Measurements from ENCODE around the gene CADM1. TPM values are rescaled to one million over a fixed set of nuclear protein-coding genes. Genes with fewer than 3 reads are reported as not detected.

Gene CADM1
- total and polyA plus RNA-seq, 10 of the 15 experiments (the other 5 are each of a cell fraction or from before 2014, with no cell fraction given) = 0.03 to 0.48 (median 0.15) TPM; not detected in 3

DNA sequence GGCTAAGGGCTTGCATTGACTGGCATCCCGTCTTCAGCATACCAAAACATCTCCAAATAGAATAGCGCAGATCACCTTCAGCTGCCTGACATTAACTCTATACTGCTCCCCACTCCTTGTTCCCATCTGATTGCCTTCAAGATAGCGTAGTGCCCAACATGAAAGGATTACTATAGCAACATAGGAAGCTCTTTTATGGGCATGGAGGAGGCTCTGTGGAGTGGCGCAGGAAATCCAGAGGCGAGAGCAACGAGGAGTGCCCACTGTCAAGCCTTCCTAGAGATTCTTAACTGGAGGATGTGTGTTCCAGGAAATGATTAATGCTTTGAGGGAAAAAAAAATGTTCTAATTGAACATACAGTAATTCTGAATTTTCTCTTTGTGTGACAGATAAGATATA, 213.3 kb downstream of the CADM1 start:
- 72% methylated on average over 6 of the region's 6 CpGs for WGBS (ENCODE audit: insufficient coverage, insufficient replicate concordance, low lambda C conversion rate, missing lambda C conversion rate)
- Histone ChIP-seq H4K20me1 (ENCODE audit: control insufficient read depth, insufficient read depth) (no peaks in the 10 kb centered on the region), H3K79me2 (ENCODE audit: control insufficient read depth, insufficient read depth, low read length) (no peaks in the 10 kb centered on the region), H3K9ac (ENCODE audit: control insufficient read depth, insufficient read depth, low read length) (no peak overlapping the region), H2AFZ (ENCODE audit: control insufficient read depth, low read depth, low read length) (no peak overlapping the region), H3K4me2 (ENCODE audit: control insufficient read depth, insufficient read depth) (no peak overlapping the region), H3K36me3 (ENCODE audit: control insufficient read depth in 2 of 2, insufficient read depth in 2 of 2, low read length in 1 of 2) (no peaks in the 10 kb centered on the region), H3K27me3 (replicated peaks in 1 of 2; ENCODE audit: control insufficient read depth in 2 of 2, insufficient read depth in 2 of 2, low read length in 1 of 2) (no peaks in the 10 kb centered on the region; a peak in 1 of 4 replicates), H3K4me3 (no peak overlapping the region), H3K9me3 (replicated peaks; ENCODE audit: control insufficient read depth, insufficient read depth, low read length) (no peaks in the 10 kb centered on the region), H3K4me1 (ENCODE audit: control insufficient read depth, insufficient read depth, low read length) (no peaks in the 10 kb centered on the region), H3K27ac (ENCODE audit: control insufficient read depth, insufficient read depth) (no peak overlapping the region)
- in situ Hi-C loops (cut with MboI) (no loop called here), intact Hi-C loops (cut with micrococcal nuclease; ENCODE audit: unreplicated experiment) (no loop called here)
- POLR2A ChIA-PET = no interaction called here
- BruUV-seq (replicated peaks) = no TSS peak
- no peak for FAIRE-seq
- TF ChIP-seq MTA3 (IDR thresholded peaks at IDR 0.05; ENCODE audit: borderline replicate concordance, low read length) (no peak), ZNF384 (IDR thresholded peaks at IDR 0.05; ENCODE audit: borderline replicate concordance, low read depth, low read length) (no peak), CHD4 (IDR thresholded peaks at IDR 0.05) (no peak), NR2C1 (IDR thresholded peaks at IDR 0.05) (no peak), RBBP5 (conservative IDR thresholded peaks at IDR 0.05) (no peak), SMARCA5 (IDR thresholded peaks at IDR 0.05) (no peak), KAT2A (conservative IDR thresholded peaks at IDR 0.05; ENCODE audit: control insufficient read depth, low read depth, low read length) (no peak), BCL3 (IDR thresholded peaks at IDR 0.05; ENCODE audit: borderline replicate concordance, insufficient read depth, low read depth, low read length, poor library complexity, severe bottlenecking) (no peak), KLF5 (IDR thresholded peaks at IDR 0.05; ENCODE audit: partially characterized antibody) (no peak), ZNF207 (IDR thresholded peaks at IDR 0.05; ENCODE audit: borderline replicate concordance) (no peak)
- TF ChIP-seq, protein P1, sequence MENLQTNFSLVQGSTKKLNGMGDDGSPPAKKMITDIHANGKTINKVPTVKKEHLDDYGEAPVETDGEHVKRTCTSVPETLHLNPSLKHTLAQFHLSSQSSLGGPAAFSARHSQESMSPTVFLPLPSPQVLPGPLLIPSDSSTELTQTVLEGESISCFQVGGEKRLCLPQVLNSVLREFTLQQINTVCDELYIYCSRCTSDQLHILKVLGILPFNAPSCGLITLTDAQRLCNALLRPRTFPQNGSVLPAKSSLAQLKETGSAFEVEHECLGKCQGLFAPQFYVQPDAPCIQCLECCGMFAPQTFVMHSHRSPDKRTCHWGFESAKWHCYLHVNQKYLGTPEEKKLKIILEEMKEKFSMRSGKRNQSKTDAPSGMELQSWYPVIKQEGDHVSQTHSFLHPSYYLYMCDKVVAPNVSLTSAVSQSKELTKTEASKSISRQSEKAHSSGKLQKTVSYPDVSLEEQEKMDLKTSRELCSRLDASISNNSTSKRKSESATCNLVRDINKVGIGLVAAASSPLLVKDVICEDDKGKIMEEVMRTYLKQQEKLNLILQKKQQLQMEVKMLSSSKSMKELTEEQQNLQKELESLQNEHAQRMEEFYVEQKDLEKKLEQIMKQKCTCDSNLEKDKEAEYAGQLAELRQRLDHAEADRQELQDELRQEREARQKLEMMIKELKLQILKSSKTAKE (IDR thresholded peaks at IDR 0.05; ENCODE audit: low read depth, poor library complexity, severe bottlenecking) = no peak
- TF ChIP-seq, protein P2, sequence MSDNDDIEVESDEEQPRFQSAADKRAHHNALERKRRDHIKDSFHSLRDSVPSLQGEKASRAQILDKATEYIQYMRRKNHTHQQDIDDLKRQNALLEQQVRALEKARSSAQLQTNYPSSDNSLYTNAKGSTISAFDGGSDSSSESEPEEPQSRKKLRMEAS (IDR thresholded peaks at IDR 0.05; ENCODE audit: low read depth, low read length) = no peak
- CTCF ChIA-PET = no interaction called here
- RAD21 ChIA-PET (ENCODE audit: unreplicated experiment) = no interaction called here
- no peak for ATAC-seq
- DNase-seq (ENCODE audit: low read depth, low spot score) = no peak
- SMC1A ChIA-PET (ENCODE audit: uncharacterized antibody, unreplicated experiment) = no interaction called here
